CD4-positive, alpha-beta T cell (primary cell): ENCODE results near the gene CDRT4. TPM values are rescaled to one million over a fixed set of nuclear protein-coding genes. Genes with fewer than 3 reads are reported as not detected.

ENCODE experiments used
- ATAC-seq: fragments of 200-7000 bp; cut with Tn5 transposase; one replicate; pipeline ENCODE4 v1.10.0; 2022; ENCODE audit warnings: mild to moderate bottlenecking; ENCODE audit not compliant: poor library complexity
- CTCF ChIA-PET: fragments of 350-600 bp; sonication (Branson Sonifier 250); formaldehyde crosslinking; loops from one replicate; lab custom pipeline; 2021; ENCODE audit warnings: antibody characterized with exemption, inconsistent platforms; lab: Charles Lee
- POLR2A ChIA-PET: fragments of 350-600 bp; sonication (Branson Sonifier 250); formaldehyde crosslinking; loops from one replicate; lab custom pipeline; 2021; ENCODE audit warnings: antibody characterized with exemption, inconsistent platforms; lab: Charles Lee
- DNase-seq, 14 experiments: peaks; one replicate each; pipeline ENCODE4 v3.0.0-alpha.2; 2013 to 2020; ENCODE audit warnings: mixed read lengths in 2 of 14
- H3K27ac ChIP-seq, 2 donors: one replicate each; pipeline versions ENCODE4 v1.5.1 to v1.7.0; 2013; ENCODE audit warnings: low read length in 2 of 2, low read depth in 1 of 2, mild to moderate bottlenecking in 1 of 2
- H3K27me3 ChIP-seq, 2 experiments: 1 replicate in 1 of 2; 2 replicates in 1 of 2; pipeline versions ENCODE4 v1.6.1 to v1.7.0; 2013; ENCODE audit warnings: low read length in 2 of 2, control low read depth in 1 of 2, mild to moderate bottlenecking in 1 of 2, moderate library complexity in 1 of 2; ENCODE audit not compliant: insufficient read depth in 2 of 2, control insufficient read depth in 1 of 2
- H3K36me3 ChIP-seq: one replicate; pipeline ENCODE4 v1.6.1; 2013; ENCODE audit warnings: low read length, control low read depth; ENCODE audit not compliant: insufficient read depth
- H3K4me1 ChIP-seq: one replicate; pipeline ENCODE4 v1.6.1; 2013; ENCODE audit warnings: low read length, control low read depth; ENCODE audit not compliant: insufficient read depth
- H3K4me3 ChIP-seq: one replicate; pipeline ENCODE4 v1.5.1; 2013; ENCODE audit warnings: mild to moderate bottlenecking, low read length, moderate library complexity
- H3K9me3 ChIP-seq, 2 experiments: 1 replicate in 1 of 2; 2 replicates in 1 of 2; pipeline versions ENCODE4 v1.6.1 to v1.7.0; 2013; ENCODE audit warnings: low read length in 2 of 2, mild to moderate bottlenecking in 2 of 2, control low read depth in 1 of 2, moderate library complexity in 1 of 2; ENCODE audit not compliant: control insufficient read depth in 1 of 2, insufficient read depth in 1 of 2
- H3K27ac Mint-ChIP-seq: one replicate; pipeline ENCODE4 v1.8.0; 2020; ENCODE audit warnings: mixed read lengths
- H3K27me3 Mint-ChIP-seq: one replicate; pipeline ENCODE4 v1.8.0; 2021; ENCODE audit warnings: mixed read lengths
- H3K36me3 Mint-ChIP-seq: one replicate; pipeline ENCODE4 v1.8.0; 2021; ENCODE audit warnings: low read depth, mixed read lengths
- H3K4me1 Mint-ChIP-seq: one replicate; pipeline ENCODE4 v1.8.0; 2021; ENCODE audit warnings: low read depth, mixed read lengths
- H3K4me3 Mint-ChIP-seq: one replicate; pipeline ENCODE4 v1.8.0; 2020; ENCODE audit warnings: mild to moderate bottlenecking, mixed read lengths
- H3K9me3 Mint-ChIP-seq: one replicate; pipeline ENCODE4 v1.8.0; 2020; ENCODE audit warnings: mixed read lengths
- CTCF ChIP-seq: fragments of 200-600 bp; IDR thresholded peaks from one replicate; pipeline ENCODE4 v1.8.0; 2022; ENCODE audit warnings: antibody characterized with exemption, mild to moderate bottlenecking
- intact Hi-C, 2 experiments: fragments of 100-400 bp; cut with DNase I in 1 of 2; cut with micrococcal nuclease in 1 of 2; formaldehyde crosslinking; loops; one replicate each; pipeline versions ENCODE4 v1.15.1 to v1.9.0; 2023 to 2025; cut with DNase I, micrococcal nuclease
- total RNA-seq, 174 experiments: library from RNA in 2 of 174; stranded (reverse) in 2 of 174; gene quantifications; one replicate each; pipeline ENCODE4 v1.2.3 and lab custom pipeline; 2021 to 2026

CDRT4 gene
- total RNA-seq, 2 experiments from 2014 or later: 0.89 to 3.3 TPM

- POLR2A ChIA-PET: no interaction called here
- no peak for ATAC-seq
- CTCF ChIA-PET: no interaction called here
Observed at GRCh38 chr17:15403276-15403939, 64.0 kb downstream of the CDRT4 start.

GRCh38 chr17:15399443-15399842 is 68.0 kb downstream of the CDRT4 start:
- Mint-ChIP-seq H3K27ac (no peak overlapping the region), H3K36me3 (no peaks in the 10 kb centered on the region), H3K4me1 (no peaks in the 10 kb centered on the region), H3K9me3 (no peaks in the 10 kb centered on the region), H3K4me3 (no peak overlapping the region), H3K27me3 (peaks cover 39% of the 10 kb centered on the region)
- DNase-seq (no peak), ATAC-seq (no peak)
- Histone ChIP-seq H3K4me3 (no peak overlapping the region), H3K36me3 (no peaks in the 10 kb centered on the region), H3K9me3 (no peaks in the 10 kb centered on the region), H3K27ac (no peak overlapping the region), H3K27me3 (no peaks in the 10 kb centered on the region), H3K4me1 (no peaks in the 10 kb centered on the region)
- intact Hi-C loops: no loop called here
- ChIA-PET CTCF (no interaction called here), POLR2A (no interaction called here)
- no peak for TF ChIP-seq CTCF

More at GRCh38 chr17:15403276-15403939, 64.0 kb downstream of the CDRT4 start:
- Histone ChIP-seq H3K4me3 (no peak overlapping the region), H3K4me1 (no peaks in the 10 kb centered on the region), H3K9me3 (no peaks in the 10 kb centered on the region), H3K27me3 (peaks cover 0 to 2% of the 10 kb centered on the region in 2 experiments), H3K36me3 (no peaks in the 10 kb centered on the region), H3K27ac (no peak overlapping the region)
- Mint-ChIP-seq H3K27me3 (peaks cover 26% of the 10 kb centered on the region), H3K4me3 (no peak overlapping the region), H3K4me1 (no peaks in the 10 kb centered on the region), H3K36me3 (no peaks in the 10 kb centered on the region), H3K27ac (no peak overlapping the region), H3K9me3 (no peaks in the 10 kb centered on the region)
- TF ChIP-seq CTCF: no peak
- DNase-seq: no peak
- intact Hi-C loops: no loop called here

DNA sequence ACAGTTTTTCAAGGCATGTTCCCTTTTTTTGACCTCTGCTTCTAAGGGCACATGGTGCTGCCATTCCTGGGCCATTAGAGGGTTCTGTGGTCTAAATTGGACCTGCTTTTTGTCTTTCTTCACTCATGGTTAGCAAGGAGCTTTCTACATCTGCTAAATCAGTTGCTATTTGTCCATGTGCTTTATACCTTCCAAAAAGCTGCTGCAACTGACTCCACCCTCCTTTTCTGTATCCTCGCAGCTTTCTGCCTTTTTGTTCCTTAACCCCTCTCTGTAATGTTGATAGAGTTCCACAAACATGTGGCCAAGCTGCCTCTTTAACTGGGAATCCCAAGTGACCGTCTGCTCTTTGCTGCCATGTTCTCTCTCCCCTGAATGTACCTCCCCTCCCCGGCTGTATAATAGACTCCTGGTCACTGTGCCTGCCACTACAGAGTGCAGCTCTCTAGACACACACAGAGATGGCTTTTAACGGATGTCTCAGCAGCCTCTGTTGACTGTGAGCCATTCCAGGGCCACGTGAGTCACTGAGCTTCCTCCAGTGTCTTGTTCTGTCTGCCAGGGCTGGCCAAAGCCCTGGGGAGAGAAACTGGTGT is 68.6 kb downstream of the CDRT4 start:
- Histone ChIP-seq H3K27ac (no peak overlapping the region), H3K4me1 (no peaks in the 10 kb centered on the region), H3K36me3 (no peaks in the 10 kb centered on the region), H3K27me3 (peaks cover 0 to under 1% of the 10 kb centered on the region in 2 experiments), H3K4me3 (no peak overlapping the region), H3K9me3 (no peaks in the 10 kb centered on the region)
- intact Hi-C loops: no loop called here
- CTCF ChIA-PET: no interaction called here
- ATAC-seq: no peak
- DNase-seq: no peak
- peaks cover 40% of the 10 kb centered on the region for H3K27me3 Mint-ChIP-seq
- H3K27ac Mint-ChIP-seq: no peak overlapping the region
- no peaks in the 10 kb centered on the region for H3K4me1 Mint-ChIP-seq
- no peaks in the 10 kb centered on the region for H3K9me3 Mint-ChIP-seq
- POLR2A ChIA-PET: no interaction called here
- TF ChIP-seq CTCF: no peak
- H3K4me3 Mint-ChIP-seq: no peak overlapping the region
- H3K36me3 Mint-ChIP-seq: no peaks in the 10 kb centered on the region
